B cell (primary cell): ENCODE results near the gene LAMA2. TPM values are rescaled to one million over a fixed set of nuclear protein-coding genes. Genes with fewer than 3 reads are reported as not detected.

Experiments
- ATAC-seq: fragments of 200-7000 bp; cut with Tn5 transposase; one replicate; pipeline ENCODE4 v1.10.0; 2021; ENCODE audit warnings: low read depth, mild to moderate bottlenecking, moderate number of reproducible peaks, moderate library complexity
- CTCF ChIA-PET: fragments of 350-600 bp; sonication (Branson Sonifier 250); formaldehyde crosslinking; loops from one replicate; lab custom pipeline; 2021; ENCODE audit warnings: antibody characterized with exemption, inconsistent platforms; lab: Charles Lee
- POLR2A ChIA-PET: fragments of 350-600 bp; sonication (Branson Sonifier 250); formaldehyde crosslinking; loops from one replicate; lab custom pipeline; 2021; ENCODE audit warnings: antibody characterized with exemption; lab: Charles Lee
- DNase-seq: peaks from one replicate; pipeline ENCODE4 v3.0.0; 2013
- H2AFZ ChIP-seq: 2 replicates; pipeline ENCODE4 v1.6.1; 2012; ENCODE audit warnings: mild to moderate bottlenecking, low read depth, low read length; ENCODE audit not compliant: insufficient read depth, poor library complexity, severe bottlenecking
- H3K27ac ChIP-seq, 2 donors: 1 replicate in 1 of 2; 2 replicates in 1 of 2; pipeline ENCODE4 v1.5.1; 2012 to 2013; ENCODE audit warnings: low read length in 2 of 2, mild to moderate bottlenecking in 2 of 2, moderate library complexity in 1 of 2
- H3K27me3 ChIP-seq, 4 experiments: fragments of 200-600 bp in 1 of 4; sonication (generic) in 1 of 4; replicated peaks in 1 of 4; 1 replicate in 2 of 4; 2 replicates in 2 of 4; pipeline versions ENCODE4 v1.6.1 to v1.7.0; 2013 to 2016; ENCODE audit warnings: low read length in 3 of 4, mild to moderate bottlenecking in 2 of 4, mixed read lengths in 1 of 4, moderate library complexity in 1 of 4; ENCODE audit not compliant: insufficient read depth in 4 of 4, control insufficient read depth in 3 of 4; ENCODE audit errors: control extremely low read depth in 1 of 4
- H3K36me3 ChIP-seq, 2 experiments: replicated peaks in 1 of 2; 1 replicate in 1 of 2; 2 replicates in 1 of 2; pipeline versions ENCODE4 v1.6.1 to v1.7.1; 2013; ENCODE audit warnings: low read length in 1 of 2; ENCODE audit not compliant: insufficient read depth in 2 of 2, control insufficient read depth in 1 of 2; ENCODE audit errors: control extremely low read depth in 1 of 2, extremely low read depth in 1 of 2
- H3K4me1 ChIP-seq, 2 donors: fragments of 200-600 bp in 1 of 2; sonication (generic) in 1 of 2; 1 replicate in 1 of 2; 2 replicates in 1 of 2; pipeline versions ENCODE4 v1.5.1 to v1.6.1; 2013 to 2017; ENCODE audit warnings: low read length in 2 of 2; ENCODE audit not compliant: control insufficient read depth in 2 of 2, insufficient read depth in 2 of 2
- H3K4me2 ChIP-seq: replicated peaks from 2 replicates; pipeline ENCODE3; 2012; ENCODE audit warnings: mild to moderate bottlenecking, low read depth, low read length; ENCODE audit not compliant: poor library complexity, severe bottlenecking
- H3K4me3 ChIP-seq, 5 experiments: fragments of 200-600 bp in 1 of 5; sonication (generic) in 1 of 5; 1 replicate in 3 of 5; 2 replicates in 2 of 5; pipeline versions ENCODE4 v1.5.1 to v1.7.0; 2011 to 2016; ENCODE audit warnings: low read length in 4 of 5, mild to moderate bottlenecking in 4 of 5, low read depth in 2 of 5, control low read depth in 1 of 5, moderate library complexity in 1 of 5; ENCODE audit not compliant: insufficient read depth in 1 of 5; ENCODE audit errors: control extremely low read depth in 1 of 5, extremely low read depth in 1 of 5
- H3K79me2 ChIP-seq: fragments of 200-600 bp; sonication (generic); one replicate; pipeline ENCODE4 v1.6.0; 2016; ENCODE audit warnings: low read length; ENCODE audit not compliant: control insufficient read depth, insufficient read depth
- H3K9ac ChIP-seq: fragments of 200-600 bp; sonication (generic); 2 replicates; pipeline ENCODE4 v1.6.1; 2017; ENCODE audit warnings: mild to moderate bottlenecking, low read length, moderate library complexity
- H3K9me3 ChIP-seq, 3 donors: one replicate each; pipeline versions ENCODE4 v1.6.1 to v1.7.1; 2013; ENCODE audit warnings: low read length in 2 of 3; ENCODE audit not compliant: control insufficient read depth in 2 of 3, insufficient read depth in 1 of 3; ENCODE audit errors: control extremely low read depth in 1 of 3
- H4K20me1 ChIP-seq: 2 replicates; pipeline ENCODE4 v1.6.0; 2012; ENCODE audit warnings: mild to moderate bottlenecking, low read length; ENCODE audit not compliant: insufficient read depth, control insufficient read depth, poor library complexity, severe bottlenecking
- H3K27ac Mint-ChIP-seq: one replicate; pipeline ENCODE4 v1.8.0; 2021; ENCODE audit warnings: mixed read lengths
- H3K27me3 Mint-ChIP-seq: one replicate; pipeline ENCODE4 v1.8.0; 2021; ENCODE audit warnings: mixed read lengths
- H3K4me1 Mint-ChIP-seq: one replicate; pipeline ENCODE4 v1.8.0; 2021; ENCODE audit warnings: mixed read lengths
- H3K4me3 Mint-ChIP-seq: one replicate; pipeline ENCODE4 v1.8.0; 2021; ENCODE audit warnings: mixed read lengths
- H3K9me3 Mint-ChIP-seq: one replicate; pipeline ENCODE4 v1.8.0; 2022; ENCODE audit warnings: mixed read lengths; ENCODE audit not compliant: insufficient read depth
- CTCF ChIP-seq: fragments of 200-600 bp; IDR thresholded peaks from one replicate; pipeline ENCODE4 v1.8.0; 2022; ENCODE audit warnings: antibody characterized with exemption, mild to moderate bottlenecking
- EZH2 ChIP-seq: IDR thresholded peaks from 2 replicates; pipeline ENCODE4 v1.6.1; 2012; ENCODE audit warnings: borderline replicate concordance, low read depth, mild to moderate bottlenecking, moderate library complexity, low read length; ENCODE audit not compliant: insufficient read depth, poor library complexity, severe bottlenecking
- WGBS: methylation state at CpG from one replicate; pipeline ENCODE4 v1.1.5; 2013; ENCODE audit warnings: missing lambda C conversion rate; ENCODE audit not compliant: insufficient coverage; 5-methylcytosine and 5-hydroxymethylcytosine counted together
- intact Hi-C: fragments of 100-400 bp; cut with micrococcal nuclease; formaldehyde crosslinking; loops from one replicate; pipeline ENCODE4 v1.10.0; 2022
- polyA plus RNA-seq: library from polyadenylated mRNA; depleted of rRNA; stranded (reverse); fragments of >200 nt; gene quantifications from 2 replicates; pipeline ENCODE4 v1.2.3, GENCODE V29; 2012
- total RNA-seq, 2 donors: library from RNA; stranded (reverse); fragments of 120-200 nt in 1 of 2; gene quantifications; 1 replicate in 1 of 2; 2 replicates in 1 of 2; pipeline versions ENCODE4 v1.2.3 to v1.2.4, GENCODE V29; 2013 to 2022

Gene LAMA2
- total and polyA plus RNA-seq, 2 donors (not counting 1 experiment from before 2014, with no cell fraction given), result 0.16 TPM; not detected in 1

DNA sequence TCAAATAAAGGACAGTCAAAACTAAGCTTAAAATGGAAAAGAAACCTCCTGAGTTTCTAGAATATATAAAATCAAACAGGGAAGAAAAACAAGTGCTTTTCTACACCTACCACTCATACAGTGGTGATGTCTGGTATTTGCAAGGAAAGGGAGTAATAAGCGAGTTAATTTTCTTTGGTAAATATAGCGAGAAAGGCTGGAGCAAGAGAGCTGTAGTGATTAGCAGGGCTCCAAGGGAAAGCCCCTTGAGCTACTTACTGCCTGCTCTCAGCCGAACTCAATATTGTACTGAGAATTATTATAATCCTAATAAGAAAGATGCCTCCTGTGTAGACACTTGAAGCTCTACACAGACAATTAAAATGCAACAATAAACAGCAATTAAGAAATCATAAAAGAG lies 296.3 kb downstream of the LAMA2 start:
- H3K27me3 ChIP-seq, result no peaks in the 10 kb centered on the region
- intact Hi-C loops, result no loop called here
- no peaks in the 10 kb centered on the region for H3K9me3 Mint-ChIP-seq
- no peak overlapping the region for H3K27ac ChIP-seq
- ChIA-PET CTCF (no interaction called here), POLR2A (no interaction called here)
- no peak overlapping the region for H3K9ac ChIP-seq
- H4K20me1 ChIP-seq, result no peaks in the 10 kb centered on the region
- H3K4me2 ChIP-seq, result no peak overlapping the region
- no peaks in the 10 kb centered on the region for H3K79me2 ChIP-seq
- H3K4me3 Mint-ChIP-seq, result no peak overlapping the region
- H3K27me3 Mint-ChIP-seq, result peaks cover 3% of the 10 kb centered on the region
- H3K27ac Mint-ChIP-seq, result no peak overlapping the region
- no peak overlapping the region for H3K4me3 ChIP-seq
- H3K4me1 Mint-ChIP-seq, result no peaks in the 10 kb centered on the region
- ATAC-seq (no peak), DNase-seq (no peak)
- TF ChIP-seq EZH2 (no peak), CTCF (no peak)
- no CpG with 5 or more reads among the region's 3 CpGs for WGBS
- no peaks in the 10 kb centered on the region for H3K9me3 ChIP-seq
- no peaks in the 10 kb centered on the region for H3K4me1 ChIP-seq
- no peaks in the 10 kb centered on the region for H3K36me3 ChIP-seq
- no peak overlapping the region for H2AFZ ChIP-seq

DNA sequence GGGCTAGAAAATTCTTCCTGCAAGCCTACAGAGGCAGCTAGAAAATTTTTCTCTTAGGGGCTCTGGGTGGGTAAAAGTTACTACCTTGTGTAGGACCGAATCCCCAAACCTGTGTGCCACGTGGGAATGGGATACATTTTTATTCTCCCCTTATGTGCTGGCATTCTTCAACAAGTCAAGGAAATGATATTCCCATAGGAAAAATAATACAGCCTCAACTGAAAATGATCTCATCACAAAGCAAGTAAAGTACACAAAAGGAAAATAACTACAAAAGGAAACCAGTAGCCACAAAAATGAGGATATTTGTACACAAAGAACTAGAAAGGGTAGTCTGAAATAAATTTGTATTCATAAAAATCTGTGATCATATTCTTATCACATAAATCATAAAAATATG lies 298.1 kb downstream of the LAMA2 start:
- no CpG with 5 or more reads among the region's 2 CpGs for WGBS
- no peaks in the 10 kb centered on the region for H3K27me3 Mint-ChIP-seq
- intact Hi-C loops, result no loop called here
- Histone ChIP-seq H4K20me1 (no peaks in the 10 kb centered on the region), H3K9ac (no peak overlapping the region), H3K4me3 (no peak overlapping the region), H3K9me3 (no peaks in the 10 kb centered on the region), H3K79me2 (no peaks in the 10 kb centered on the region), H3K36me3 (no peaks in the 10 kb centered on the region), H3K4me1 (no peaks in the 10 kb centered on the region), H3K4me2 (no peak overlapping the region), H3K27ac (no peak overlapping the region), H3K27me3 (no peaks in the 10 kb centered on the region), H2AFZ (no peak overlapping the region)
- no peak overlapping the region for H3K4me3 Mint-ChIP-seq
- DNase-seq (no peak), ATAC-seq (no peak)
- H3K27ac Mint-ChIP-seq, result no peak overlapping the region
- no peaks in the 10 kb centered on the region for H3K4me1 Mint-ChIP-seq
- TF ChIP-seq CTCF, result no peak
- TF ChIP-seq EZH2, result no peak
- POLR2A ChIA-PET, result no interaction called here
- CTCF ChIA-PET, result no interaction called here
- H3K9me3 Mint-ChIP-seq, result no peaks in the 10 kb centered on the region
